CD1c-positive myeloid dendritic cell (primary cell): Measurements from ENCODE around the gene FPGS.

Source experiments
- DNase-seq: peaks from one replicate; pipeline ENCODE4 v3.0.0-alpha.2; 2016; ENCODE audit errors: extremely low spot score

Gene FPGS

DNA sequence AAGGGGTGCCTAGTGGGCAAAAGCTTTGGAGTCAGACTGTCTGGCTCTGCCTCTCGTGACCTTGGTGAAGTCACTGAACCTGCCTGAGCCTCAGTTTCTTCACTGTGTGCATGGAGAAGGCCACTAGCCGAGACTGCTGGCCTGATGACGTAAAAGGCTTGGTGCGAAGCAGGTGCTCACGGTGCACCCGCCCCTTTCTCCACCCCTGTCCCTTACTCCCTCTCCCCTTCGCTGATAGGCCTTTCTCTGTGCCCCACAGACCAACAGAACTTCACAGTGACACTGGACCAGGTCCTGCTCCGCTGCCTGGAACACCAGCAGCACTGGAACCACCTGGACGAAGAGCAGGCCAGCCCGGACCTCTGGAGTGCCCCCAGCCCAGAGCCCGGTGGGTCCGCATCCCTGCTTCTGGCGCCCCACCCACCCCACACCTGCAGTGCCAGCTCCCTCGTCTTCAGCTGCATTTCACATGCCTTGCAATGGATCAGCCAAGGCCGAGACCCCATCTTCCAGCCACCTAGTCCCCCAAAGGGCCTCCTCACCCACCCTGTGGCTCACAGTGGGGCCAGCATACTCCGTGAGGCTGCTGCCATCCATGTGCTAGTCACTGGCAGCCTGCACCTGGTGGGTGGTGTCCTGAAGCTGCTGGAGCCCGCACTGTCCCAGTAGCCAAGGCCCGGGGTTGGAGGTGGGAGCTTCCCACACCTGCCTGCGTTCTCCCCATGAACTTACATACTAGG, 10.4 kb downstream of the FPGS start:
- DNase-seq, result no peak

GRCh38 chr9:127813686-127814226, 11.1 kb downstream of the FPGS start:
- DNase-seq, result no peak

DNA sequence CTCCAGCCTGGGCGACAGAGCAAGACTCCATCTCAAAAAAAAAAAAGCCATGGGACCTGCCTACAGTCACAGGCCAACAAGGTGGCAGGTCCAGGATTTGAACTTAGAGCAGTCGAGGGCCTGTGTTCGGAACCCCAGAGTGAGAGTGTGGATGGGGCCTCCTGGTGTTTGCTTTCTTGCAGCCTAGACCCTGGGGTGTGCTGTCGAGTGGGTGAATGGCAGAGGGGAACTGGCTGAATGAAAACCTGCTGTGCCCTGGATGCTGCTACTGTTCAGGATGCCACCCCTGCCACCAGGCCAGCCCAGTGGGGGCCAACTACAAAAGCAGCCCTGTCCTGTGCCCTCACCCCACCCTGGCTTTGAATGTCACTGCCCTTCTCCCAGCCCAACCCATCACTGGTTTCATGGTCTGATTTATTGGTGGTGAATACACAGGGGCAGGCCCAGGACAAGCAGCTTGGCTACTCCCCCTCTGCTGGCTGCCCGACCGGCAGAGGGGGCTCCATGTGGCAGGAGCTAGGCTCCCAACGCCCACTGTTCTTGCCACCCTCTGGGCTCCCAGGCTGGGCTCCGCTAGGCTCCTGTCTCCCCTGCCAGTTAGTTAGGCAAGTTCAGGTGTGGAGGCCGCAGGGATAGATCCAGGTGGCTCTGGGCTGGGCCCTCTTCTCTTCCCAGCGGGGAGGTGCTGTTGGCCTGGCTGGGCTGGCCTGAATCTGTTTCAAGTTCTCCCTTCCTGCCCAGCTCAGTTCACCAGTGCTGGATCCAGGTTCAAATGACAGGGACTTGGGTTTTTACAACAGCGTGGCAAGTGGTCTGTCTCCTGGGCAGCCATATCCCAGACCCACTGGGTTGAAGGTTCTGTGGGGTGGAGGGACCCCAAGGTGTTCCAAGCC, 12.2 kb downstream of the FPGS start:
- no peak for DNase-seq

DNA sequence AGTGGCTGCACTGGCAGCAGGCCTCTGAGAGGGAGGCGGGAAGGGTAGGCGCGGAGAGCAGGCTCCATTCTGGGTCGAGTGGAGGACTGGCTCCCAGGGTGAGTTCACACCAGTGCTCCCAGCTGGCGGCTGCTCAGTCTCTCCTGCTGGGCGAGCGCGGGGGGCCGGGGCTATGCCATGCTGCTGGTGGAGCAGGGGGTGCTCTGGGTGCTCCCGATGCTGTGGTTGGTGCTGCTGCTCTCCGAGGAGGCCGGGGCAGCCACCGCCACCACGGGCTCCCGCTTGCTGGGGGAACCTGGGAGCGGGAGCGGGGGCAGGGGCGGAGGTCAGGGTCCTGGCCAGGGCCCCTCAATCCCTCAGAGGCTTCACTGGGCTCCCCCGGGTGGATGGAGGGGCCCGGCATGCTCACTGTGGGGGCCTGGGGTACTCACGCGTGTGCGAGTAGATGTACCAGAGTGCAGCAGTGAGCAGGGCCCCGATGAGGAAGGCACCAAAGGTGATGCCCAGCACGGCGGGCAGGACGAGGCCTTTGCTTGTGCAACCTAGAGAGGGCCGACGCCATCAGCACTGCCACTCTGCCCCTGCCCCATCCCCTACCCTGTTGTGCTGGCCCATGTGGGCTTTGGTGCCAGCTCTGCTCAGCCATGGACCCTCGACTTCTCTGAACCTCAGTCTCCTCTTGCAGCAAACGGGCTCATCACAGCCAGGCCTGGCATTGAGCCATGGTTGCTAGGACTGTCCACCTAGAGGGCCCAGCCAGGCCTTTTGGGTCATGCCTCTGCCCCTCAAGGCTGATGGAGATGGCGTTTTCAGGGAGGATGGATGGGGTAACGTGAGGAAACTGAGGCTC, 13.1 kb downstream of the FPGS start:
- DNase-seq, result no peak

DNA sequence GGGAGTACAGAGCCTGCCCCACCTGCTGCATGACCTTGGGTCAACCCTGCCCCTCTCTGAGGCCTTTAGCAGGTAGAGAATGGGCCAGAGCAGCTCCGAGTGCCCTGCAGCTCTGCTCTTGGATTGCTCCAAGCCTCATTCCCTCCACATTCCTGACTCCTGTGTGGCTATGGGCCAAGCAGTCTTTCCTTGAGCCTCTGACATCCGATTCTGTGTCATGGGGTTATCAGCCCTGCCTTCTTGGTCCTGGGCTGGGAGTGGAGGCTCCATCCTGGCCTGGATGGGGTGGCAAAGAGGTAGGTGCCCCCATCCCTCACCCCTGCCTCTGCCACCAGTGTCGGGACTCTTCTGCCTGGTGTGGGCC, 13.7 kb downstream of the FPGS start:
- no peak for DNase-seq

- DNase-seq, result no peak
These were observed 14.0 kb downstream of the FPGS start for GRCh38 chr9:127816728-127817127.

DNA sequence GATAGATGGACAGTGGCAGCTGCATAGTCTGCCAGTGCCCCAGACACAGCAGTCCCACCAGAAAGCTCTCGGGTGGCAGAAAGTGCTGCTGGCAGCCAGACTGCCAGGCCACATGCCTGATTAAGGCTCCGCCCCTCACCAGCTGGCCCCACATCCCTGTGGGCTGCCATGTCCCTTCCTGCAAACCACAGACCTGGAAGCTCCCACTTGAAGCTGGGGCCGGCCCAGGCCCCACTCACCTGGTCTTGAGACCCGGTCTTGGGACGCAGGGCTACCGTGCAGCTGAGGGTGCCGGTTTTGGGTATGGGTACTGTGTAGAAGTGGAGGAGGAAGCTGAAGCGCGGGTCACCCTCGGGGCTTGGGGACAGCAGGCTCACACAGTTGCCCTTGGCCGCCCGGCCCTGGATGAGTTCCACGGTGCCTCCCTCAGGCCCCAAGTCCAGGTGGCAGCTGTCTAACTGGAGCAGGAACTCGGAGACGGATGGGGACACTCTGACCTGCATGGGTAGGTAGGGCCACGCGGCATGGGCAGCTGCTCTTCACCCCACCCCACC, 15.3 kb downstream of the FPGS start:
- no peak for DNase-seq

DNA sequence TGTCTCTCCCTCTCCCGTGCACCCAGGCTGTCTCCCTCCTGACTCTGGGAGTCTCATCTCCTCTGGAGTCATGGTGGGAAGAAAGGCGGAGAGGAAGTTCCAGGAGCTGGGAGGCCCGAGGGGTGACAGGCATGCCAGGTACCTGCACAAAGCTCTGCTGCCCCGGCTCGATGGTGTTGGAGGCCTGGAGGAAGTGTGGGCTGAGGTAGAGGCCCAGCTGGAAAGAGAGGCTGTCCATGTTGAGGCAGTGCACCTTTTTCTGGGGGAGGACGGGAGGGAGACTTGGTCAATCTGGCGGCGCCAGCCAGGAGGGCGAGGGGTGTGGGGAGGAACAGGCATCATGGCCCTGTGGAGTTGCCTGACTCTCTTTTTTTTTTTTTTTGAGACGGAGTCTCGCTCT, 15.9 kb downstream of the FPGS start:
- DNase-seq, result no peak

DNA sequence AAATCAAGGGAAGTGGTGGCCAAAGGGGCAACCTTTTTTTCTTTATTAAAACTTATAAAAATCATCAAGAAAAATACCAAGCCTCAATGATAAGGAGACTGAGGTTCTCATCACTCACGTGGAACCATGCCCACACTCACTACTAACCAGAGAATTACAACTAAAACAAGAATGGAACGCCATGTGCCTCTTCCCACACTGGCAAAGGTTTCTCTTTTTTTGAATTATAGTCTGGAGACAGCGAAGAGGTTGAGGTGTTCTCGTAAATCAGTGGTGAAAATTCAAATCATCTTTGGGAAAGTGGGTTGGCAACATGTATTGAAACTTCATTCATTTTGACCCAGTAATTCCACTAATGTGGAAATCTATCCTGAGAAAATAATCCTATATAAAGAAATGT, 19.4 kb downstream of the FPGS start:
- DNase-seq, result no peak

DNA sequence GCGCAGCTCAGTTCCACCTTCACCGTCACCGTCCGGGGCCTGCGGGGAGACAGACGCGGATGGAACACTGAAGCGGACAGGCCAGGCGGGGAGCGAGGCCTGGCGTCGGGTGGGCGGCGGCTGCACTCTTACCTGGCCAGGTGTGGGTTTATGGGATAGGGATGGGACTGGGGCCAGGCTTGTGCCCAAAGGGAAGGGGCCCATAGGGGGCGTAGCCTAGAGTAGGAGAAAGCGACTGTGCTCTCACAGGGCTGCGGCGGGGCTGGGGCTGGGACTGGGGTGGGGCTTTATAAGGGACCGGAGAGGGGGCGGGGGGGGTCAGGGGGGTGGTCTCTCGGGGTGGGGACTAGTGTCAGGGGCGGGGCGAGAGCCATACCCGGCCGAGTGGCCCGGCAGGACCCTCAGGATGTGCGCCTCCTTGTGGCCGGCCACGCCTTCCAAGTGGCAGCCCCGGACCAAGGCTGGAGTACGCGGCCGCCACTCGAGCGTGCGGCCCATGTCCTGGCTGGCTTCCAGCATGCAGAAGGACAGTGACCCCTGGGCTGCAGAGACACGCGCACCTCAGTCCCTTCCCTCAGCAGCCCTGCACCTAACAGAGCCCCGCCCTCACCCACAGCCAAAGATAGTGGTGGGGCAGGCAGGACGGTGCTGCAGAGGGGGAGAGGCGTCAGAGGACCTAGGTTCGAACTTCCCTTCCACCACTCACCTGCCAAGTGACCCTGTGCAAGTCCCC, 22.8 kb downstream of the FPGS start:
- DNase-seq, result no peak

GRCh38 chr9:127826253-127826913, 23.7 kb downstream of the FPGS start:
- no peak for DNase-seq

DNA sequence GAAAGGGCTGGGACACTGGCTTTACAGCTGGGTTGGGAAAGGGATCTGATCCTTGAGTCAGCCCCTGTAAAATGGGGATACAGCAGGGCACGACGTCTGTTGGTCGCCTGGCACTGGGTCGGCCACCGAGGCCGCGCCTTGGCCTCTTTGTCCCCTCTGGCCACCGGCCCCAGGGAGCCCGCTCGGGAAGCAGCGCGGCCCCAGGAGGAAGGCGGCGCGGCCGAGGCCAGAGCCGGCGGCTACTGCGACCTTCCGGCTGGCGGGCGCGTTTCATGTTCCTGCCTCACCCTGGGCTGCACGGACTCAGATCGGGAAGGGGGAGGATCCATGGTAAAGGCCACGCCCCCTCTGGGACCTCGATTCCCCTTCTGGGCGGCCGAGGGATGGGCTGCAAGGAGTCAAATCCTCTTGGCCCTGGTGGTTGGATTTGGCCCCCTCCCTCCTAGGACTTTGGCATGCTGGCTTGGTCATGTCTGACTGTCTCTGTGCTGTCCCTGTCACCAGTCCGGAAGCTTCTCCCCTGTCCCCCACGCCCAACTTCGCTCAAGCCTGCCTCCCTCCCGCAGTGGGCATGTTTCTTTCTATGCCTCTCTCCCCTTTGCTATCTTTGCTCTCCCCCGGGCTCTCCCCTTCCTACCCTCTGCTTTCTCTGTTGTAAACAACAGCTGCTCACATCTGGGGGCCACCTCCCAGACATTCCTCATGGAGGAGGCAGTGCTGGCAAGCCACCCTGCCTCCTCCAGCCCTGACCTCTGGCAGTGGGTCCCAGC, 25.8 kb downstream of the FPGS start:
- peak; percentile 59 for DNase-seq

DNA sequence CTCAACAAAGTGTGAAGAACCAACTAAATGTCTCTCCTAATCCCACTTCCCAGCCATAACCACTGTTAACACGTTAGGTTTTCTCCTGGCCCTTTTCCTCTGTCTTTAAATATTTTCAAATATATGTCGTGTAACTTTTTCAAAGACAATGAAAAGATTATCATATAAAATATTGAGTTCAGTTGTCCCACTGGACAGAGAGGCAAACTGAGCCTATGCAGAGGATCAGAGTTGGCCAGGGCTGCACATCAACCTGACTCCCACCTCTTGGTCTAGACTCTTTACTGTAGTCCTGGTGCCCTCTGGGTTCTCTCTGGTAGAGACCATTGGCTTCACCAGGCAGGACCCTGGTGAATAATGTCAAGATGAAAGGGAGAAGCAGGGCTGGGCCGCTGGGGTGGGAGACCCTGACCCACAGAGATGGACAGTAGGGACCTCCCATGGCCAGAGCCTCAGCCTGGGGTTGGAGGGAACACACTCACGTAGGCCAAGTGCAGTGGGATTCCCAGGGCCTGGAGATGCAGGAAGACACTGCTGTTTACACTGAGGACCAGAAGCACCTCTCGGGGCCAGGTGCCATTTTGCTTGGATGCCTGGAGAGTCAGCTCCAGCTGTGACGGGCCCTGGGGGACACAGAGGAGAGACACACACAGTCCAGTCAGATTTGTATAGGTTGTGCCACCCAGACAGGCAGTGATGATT, 26.7 kb downstream of the FPGS start:
- DNase-seq, result no peak

DNA sequence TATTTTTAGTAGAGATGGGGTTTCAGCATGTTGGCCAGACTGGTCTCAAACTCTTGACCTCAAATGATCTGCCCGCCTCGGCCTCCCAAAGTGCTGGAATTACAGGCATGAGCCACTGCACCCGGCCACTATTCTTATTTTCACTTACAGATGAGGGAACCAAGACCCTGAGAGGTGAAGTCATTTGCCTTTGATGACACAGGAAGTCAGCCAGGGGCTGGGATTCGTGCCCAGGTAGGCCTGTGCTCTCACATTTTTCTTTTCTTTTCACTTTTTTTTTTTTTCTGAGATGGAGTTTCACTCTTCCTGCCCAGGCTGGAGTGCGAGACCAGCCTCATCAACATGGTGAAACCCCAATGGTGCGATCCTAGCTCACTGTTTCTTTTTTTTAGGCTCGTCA, 29.6 kb downstream of the FPGS start:
- DNase-seq, result no peak

DNA sequence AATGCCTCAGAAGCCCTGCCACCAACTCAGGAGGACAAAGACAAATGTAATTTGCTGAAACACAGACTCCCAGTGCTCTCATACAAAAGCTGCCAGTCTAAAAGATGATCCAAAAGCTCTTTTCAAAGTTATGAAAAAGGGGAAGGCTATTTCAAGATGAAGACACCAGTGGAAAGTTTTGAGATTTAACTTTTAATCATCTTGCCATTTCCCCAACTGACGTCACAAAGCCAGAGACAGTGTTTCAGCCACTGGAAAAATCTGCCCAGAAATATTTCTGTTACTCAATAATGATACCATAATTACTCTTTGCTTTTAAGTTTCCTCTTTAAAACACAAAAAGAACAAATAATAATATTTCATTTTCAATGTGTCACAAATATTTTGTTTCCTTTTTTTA, 30.9 kb downstream of the FPGS start:
- peak; percentile 95 for DNase-seq

- DNase-seq, result peak; percentile 92
These were observed 33.4 kb downstream of the FPGS start for GRCh38 chr9:127835991-127836516.

DNA sequence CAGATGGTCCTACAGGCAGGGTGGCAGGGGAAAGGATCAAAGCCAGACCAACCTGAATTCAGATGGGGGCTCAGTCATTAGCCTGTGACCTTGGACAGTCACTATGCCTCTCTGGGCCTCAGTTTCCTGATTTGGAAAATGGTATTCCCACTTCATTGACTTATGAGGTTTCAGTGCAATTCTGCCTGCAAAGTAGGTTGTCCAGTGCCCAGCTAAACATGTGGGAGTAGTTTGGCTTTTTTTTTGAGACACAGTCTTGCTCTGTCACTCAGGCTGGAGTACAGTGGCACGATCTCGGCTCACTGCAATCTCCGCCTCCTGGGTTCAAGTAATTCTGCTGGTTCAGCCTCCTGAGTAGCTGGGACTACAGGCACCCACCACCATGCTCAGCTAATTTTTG, 33.9 kb downstream of the FPGS start:
- peak; percentile 59 for DNase-seq

- DNase-seq, result no peak
These were observed 34.7 kb downstream of the FPGS start for GRCh38 chr9:127837346-127837745.
